ENCODE data around the gene CASZ1. TPM values are rescaled to one million over a fixed set of nuclear protein-coding genes. Genes with fewer than 3 reads are reported as not detected.
A peak's percentile ranks its signal among the peaks of the same experiment; 100 is the strongest.

The CASZ1 gene
- total RNA-seq, 2 experiments from 2014 or later: 3.7 to 4.0 TPM

DNA sequence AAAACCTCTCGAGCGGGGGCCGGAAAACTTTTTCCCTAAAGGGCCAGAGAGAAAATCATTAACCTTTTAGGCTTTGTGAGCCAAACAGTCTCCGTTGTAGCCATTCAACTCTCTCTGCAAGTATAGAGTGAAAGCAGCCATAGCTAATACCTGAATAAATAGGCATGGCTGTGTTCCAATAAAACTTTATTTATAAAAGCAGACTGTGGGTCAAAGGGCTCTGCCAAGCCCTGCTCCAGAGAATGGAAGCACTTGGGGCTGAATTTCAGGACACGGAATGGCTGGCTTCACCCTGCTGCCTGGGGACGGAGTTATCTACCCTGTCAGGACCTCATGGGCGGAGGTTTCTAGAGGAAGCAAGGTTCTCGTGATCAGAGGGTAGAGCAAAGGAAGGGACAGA lies 92.7 kb downstream of the CASZ1 start:
- Mint-ChIP-seq H3K4me1 (no peaks in the 10 kb centered on the region), H3K27ac (no peak overlapping the region), H3K4me3 (no peak overlapping the region), H3K27me3 (peaks cover 2% of the 10 kb centered on the region), H3K36me3 (ENCODE audit: low read depth) (no peaks in the 10 kb centered on the region), H3K9me3 (ENCODE audit: low read depth) (no peaks in the 10 kb centered on the region)
- ChIA-PET CTCF (no interaction called here), POLR2A (no interaction called here)
- no peak for ATAC-seq
- DNase-seq: no peak
- intact Hi-C loops (cut with DNase I, micrococcal nuclease): no loop called here

DNA sequence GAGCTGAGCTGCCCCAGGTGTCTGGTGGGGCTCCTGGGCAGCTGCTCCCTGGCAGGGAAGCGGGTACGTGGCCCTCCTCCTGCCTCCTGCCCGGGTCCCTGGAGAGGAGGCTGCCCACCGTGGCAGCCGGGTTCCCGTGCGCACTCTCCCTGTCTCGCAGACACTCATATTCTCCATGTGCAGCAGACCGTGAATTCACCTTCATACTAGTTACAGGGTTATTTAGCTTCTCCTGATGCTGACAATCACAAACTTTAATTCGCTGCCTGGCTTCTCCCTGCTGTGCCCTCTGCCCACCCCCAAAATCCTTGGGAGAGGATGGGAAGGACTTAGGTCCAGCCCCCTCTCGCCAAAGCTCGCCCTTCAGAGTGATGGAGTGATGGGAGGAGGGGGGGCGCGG lies 95.3 kb downstream of the CASZ1 start:
- H3K9me3 Mint-ChIP-seq (ENCODE audit: low read depth): no peaks in the 10 kb centered on the region
- ATAC-seq (no peak), DNase-seq (no peak)
- no peaks in the 10 kb centered on the region for H3K27me3 Mint-ChIP-seq
- CTCF ChIA-PET: no interaction called here
- H3K36me3 Mint-ChIP-seq (ENCODE audit: low read depth): no peaks in the 10 kb centered on the region
- H3K4me1 Mint-ChIP-seq: peaks cover 13% of the 10 kb centered on the region
- no peak overlapping the region for H3K4me3 Mint-ChIP-seq
- intact Hi-C loops (cut with DNase I, micrococcal nuclease): no loop called here
- no peak overlapping the region for H3K27ac Mint-ChIP-seq
- POLR2A ChIA-PET: interaction anchor here (0.9 kb wide), 1 partner anchor 9 kb away, joined by 3 read pairs; no protein-coding TSS in a partner anchor

DNA sequence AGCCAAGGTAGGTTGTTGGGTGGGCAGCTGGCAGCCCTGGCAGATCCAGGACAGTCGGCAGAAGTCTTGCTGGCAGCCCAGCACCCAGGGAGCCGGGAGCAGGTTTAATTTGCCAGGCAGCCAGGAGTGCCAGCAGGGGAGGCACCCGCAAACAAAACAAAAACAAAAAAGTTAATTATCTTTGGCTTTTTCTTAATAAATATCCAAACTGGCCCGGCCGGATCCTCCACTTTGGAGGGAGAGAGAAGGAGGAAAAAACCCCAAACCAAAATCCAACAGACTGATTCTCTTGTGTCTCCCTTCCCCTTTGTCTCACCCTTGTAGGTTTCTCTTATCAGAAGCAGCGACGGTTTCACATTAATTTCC lies 97.0 kb downstream of the CASZ1 start:
- H3K27ac Mint-ChIP-seq: no peak overlapping the region
- no peaks in the 10 kb centered on the region for H3K9me3 Mint-ChIP-seq (ENCODE audit: low read depth)
- peaks cover 17% of the 10 kb centered on the region for H3K4me1 Mint-ChIP-seq
- ChIA-PET CTCF (interaction anchor here (0.9 kb wide), 1 partner anchor 21 kb away, joined by 4 read pairs; no protein-coding TSS in a partner anchor), POLR2A (no interaction called here)
- no peak overlapping the region for H3K4me3 Mint-ChIP-seq
- no peaks in the 10 kb centered on the region for H3K36me3 Mint-ChIP-seq (ENCODE audit: low read depth)
- H3K27me3 Mint-ChIP-seq: peaks cover 2% of the 10 kb centered on the region
- intact Hi-C loops (cut with DNase I, micrococcal nuclease): loop anchor here in 1 of 2 experiments (10.0 kb wide), 2 partner anchors 1045 to 1115 kb away; partner anchors contain the start of genes PIK3CD and TMEM201
- DNase-seq: no peak
- no peak for ATAC-seq

DNA sequence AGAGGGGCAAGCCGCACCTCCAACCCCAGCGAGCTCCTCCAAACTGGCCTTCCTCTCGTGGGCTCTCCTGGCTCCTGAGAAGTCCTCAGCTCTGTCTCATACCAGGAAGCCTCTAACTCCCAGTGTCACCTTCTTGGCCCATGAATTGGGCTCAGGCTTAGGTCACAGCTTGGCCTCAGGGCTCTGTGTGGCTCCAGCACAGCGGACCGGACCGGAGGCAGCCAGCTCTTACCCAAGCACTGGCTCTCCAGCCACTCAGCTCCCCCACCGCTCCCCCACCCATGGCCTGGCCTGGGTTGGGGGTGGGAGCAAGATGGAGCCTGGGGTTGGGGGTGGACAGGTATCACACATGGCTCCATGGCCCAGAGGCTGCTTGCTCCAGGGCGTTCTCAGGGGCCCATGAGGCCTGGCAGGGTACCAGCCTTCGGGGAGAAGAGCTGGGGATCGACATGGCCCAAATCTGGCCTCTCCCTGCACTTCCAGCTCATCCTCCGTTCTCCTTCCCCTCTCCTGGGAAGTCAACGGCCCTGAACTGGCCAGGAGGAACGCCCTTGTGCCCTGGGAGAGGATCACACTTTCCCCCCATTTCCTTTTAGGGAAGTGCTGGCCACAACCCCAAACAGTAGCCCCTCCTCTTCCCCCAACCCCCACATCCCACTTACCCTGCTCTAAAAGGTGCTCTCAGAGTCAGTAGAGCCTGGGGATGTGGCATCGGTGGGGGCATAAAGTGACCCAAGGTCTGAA lies 97.5 kb downstream of the CASZ1 start:
- ATAC-seq (no peak), DNase-seq (no peak)
- peaks cover 17% of the 10 kb centered on the region for H3K4me1 Mint-ChIP-seq
- no peaks in the 10 kb centered on the region for H3K36me3 Mint-ChIP-seq (ENCODE audit: low read depth)
- no peak overlapping the region for H3K27ac Mint-ChIP-seq
- no peaks in the 10 kb centered on the region for H3K9me3 Mint-ChIP-seq (ENCODE audit: low read depth)
- H3K4me3 Mint-ChIP-seq: no peak overlapping the region
- POLR2A ChIA-PET: no interaction called here
- CTCF ChIA-PET: interaction anchor here (0.9 kb wide), 1 partner anchor 21 kb away, joined by 4 read pairs; no protein-coding TSS in a partner anchor
- H3K27me3 Mint-ChIP-seq: peaks cover 2% of the 10 kb centered on the region
- intact Hi-C loops (cut with DNase I, micrococcal nuclease): loop anchor here in 1 of 2 experiments (10.0 kb wide), 2 partner anchors 1044 to 1114 kb away; partner anchors contain the start of genes PIK3CD and TMEM201

DNA sequence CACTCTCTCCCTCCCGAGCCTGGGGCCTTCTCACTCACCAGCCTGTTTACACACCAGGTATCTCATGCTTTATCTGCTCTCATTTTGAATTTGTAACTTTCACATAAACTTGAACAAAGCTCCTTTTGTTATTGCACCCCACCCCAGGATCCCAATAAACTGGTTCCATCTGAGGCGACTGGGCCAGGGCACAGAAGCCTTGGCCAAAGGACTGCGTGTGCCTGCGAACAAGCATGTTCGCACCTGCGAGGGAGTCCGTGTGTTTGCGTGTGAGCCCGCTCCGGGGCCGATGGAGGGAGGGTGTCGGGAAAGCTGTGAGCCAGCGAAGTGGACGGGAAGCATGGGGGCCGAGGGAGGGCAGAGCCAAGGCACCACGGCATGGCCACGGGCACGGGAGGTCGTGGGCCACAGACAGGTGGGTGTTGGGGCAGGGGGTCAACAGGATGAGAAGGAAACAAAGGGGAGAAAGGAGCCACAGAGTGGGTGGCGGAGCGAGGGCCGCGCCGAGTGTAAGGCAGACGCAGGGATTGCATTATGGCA lies 98.8 kb downstream of the CASZ1 start:
- ATAC-seq: no peak
- no peak overlapping the region for H3K27ac Mint-ChIP-seq
- H3K4me3 Mint-ChIP-seq: no peak overlapping the region
- CTCF ChIA-PET: interaction anchor here (0.6 kb wide), 1 partner anchor 167 kb away, joined by 3 read pairs; no protein-coding TSS in a partner anchor
- H3K36me3 Mint-ChIP-seq (ENCODE audit: low read depth): no peaks in the 10 kb centered on the region
- no peak for DNase-seq
- peaks cover 2% of the 10 kb centered on the region for H3K27me3 Mint-ChIP-seq
- intact Hi-C loops (cut with DNase I, micrococcal nuclease): loop anchor here in 1 of 2 experiments (10.0 kb wide), 2 partner anchors 1043 to 1113 kb away; partner anchors contain the start of genes PIK3CD and TMEM201
- H3K9me3 Mint-ChIP-seq (ENCODE audit: low read depth): no peaks in the 10 kb centered on the region
- H3K4me1 Mint-ChIP-seq: peaks cover 25% of the 10 kb centered on the region
- POLR2A ChIA-PET: interaction anchor here (0.7 kb wide), 1 partner anchor 529 kb away, joined by 4 read pairs; no protein-coding TSS in a partner anchor

DNA sequence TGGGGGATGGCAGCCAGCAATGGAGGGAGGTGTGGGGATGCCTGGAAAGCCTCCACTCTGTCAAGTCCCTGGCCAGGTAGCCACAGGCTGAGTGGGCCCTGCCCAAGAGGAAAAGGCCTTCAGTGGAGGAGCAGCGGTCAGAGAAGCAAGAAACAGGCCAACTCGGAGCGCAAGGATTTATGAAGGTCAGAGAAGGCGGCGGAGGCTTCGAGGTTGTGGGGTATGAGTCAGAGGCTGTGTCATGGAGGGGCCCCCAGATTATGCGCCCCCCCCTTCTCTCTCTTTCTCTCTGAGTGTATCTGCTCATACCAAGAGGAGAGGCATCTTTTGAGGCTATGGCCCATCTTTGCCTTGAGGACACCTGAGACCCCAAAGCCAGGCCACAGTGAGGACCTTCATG lies 99.5 kb downstream of the CASZ1 start:
- Mint-ChIP-seq H3K9me3 (ENCODE audit: low read depth) (no peaks in the 10 kb centered on the region), H3K36me3 (ENCODE audit: low read depth) (no peaks in the 10 kb centered on the region), H3K27me3 (peaks cover 2% of the 10 kb centered on the region), H3K4me3 (no peak overlapping the region), H3K27ac (no peak overlapping the region), H3K4me1 (peaks cover 30% of the 10 kb centered on the region)
- CTCF ChIA-PET: interaction anchor here (0.6 kb wide), 1 partner anchor 167 kb away, joined by 3 read pairs; no protein-coding TSS in a partner anchor
- intact Hi-C loops (cut with DNase I, micrococcal nuclease): loop anchor here in 1 of 2 experiments (10.0 kb wide), 2 partner anchors 1042 to 1112 kb away; partner anchors contain the start of genes PIK3CD and TMEM201
- peak; percentile 72 for DNase-seq
- peak; percentile 46 for ATAC-seq
- POLR2A ChIA-PET: interaction anchor here (0.7 kb wide), 1 partner anchor 528 kb away, joined by 4 read pairs; no protein-coding TSS in a partner anchor

DNA sequence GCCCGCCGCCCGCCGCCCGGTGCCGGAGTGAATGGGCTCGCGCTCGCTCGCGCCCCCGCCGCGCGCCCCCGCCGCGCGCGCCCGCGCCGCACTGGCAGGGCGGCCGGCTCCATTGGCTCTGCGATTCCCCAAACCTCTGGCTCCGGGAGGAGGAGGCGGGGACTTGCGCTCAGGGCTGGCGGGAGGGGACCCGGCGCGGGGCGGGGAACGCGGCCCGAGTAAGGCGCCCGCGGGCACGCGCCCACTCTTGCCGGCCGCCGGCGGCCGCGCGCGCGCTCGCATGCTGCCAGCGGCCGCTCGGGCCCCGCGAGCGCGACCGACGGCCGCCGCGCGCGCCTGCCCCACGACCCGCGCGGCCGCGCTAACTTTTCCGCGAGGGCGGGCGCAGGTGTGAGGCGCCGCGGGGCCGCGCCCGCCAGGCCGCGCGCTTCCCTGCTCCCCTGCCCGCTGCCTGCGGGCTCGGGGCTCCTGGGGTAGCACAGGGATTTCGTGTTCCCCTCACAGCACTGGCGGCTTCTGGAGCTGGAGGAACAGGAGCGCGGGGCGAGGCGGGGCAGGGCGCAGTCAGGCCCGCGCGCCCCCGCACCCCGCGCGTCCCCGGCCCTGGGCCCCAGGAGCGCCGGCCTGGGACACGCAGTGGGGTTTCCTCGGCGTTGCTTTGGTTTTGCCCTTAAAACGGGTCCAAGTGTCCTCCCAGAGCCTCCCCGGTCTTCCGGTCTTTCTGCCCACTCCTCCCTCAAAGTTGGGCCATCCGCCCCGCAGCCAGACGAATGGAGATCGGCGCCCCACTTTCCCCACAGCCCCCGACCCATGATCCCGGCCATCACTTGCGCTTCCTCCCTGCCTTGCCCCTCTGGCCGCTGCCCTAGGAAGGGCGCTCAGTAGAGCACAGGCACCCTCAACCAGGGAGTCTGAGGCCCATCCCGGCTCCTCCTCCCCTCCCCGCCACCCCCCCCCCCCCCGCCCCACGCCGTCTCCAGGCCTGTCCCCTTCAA lies 101.5 kb downstream of the CASZ1 start:
- ATAC-seq: peak; percentile 55
- Mint-ChIP-seq H3K36me3 (ENCODE audit: low read depth) (no peaks in the 10 kb centered on the region), H3K4me1 (peaks cover 36% of the 10 kb centered on the region), H3K27me3 (peaks cover 2% of the 10 kb centered on the region), H3K27ac (no peak overlapping the region), H3K9me3 (ENCODE audit: low read depth) (no peaks in the 10 kb centered on the region), H3K4me3 (peak overlapping the region; percentile 57)
- CTCF ChIA-PET: no interaction called here
- DNase-seq: peak; percentile 83
- intact Hi-C loops (cut with DNase I, micrococcal nuclease): loop anchor here (1.0 to 10.0 kb wide), 13 partner anchors 102 to 1212 kb away; partner anchors contain the start of genes CASZ1 (in 1 of the 2), CTNNBIP1 (in 1 of the 2), DFFA (in 1 of the 2) and KIF1B (in 1 of the 2)
- POLR2A ChIA-PET: no interaction called here

DNA sequence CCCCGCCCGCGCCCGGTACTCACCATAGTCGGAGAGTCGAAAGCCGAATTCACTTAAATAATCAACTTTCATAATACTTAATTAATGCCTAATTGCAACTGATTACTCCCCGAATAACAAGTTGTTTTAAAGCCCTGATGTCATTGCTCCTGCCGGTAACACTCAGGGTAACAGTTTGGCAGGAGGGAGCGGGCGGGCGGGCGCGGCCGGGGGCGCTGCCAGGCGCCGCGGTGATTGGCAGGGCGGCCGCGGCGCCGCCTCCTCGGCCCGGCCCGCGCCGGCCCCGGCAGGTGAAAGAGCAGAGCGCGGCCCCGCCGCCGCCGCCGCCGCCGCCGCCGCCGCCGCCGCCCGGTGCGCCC lies 102.2 kb downstream of the CASZ1 start:
- Mint-ChIP-seq H3K27me3 (peaks cover 2% of the 10 kb centered on the region), H3K27ac (peak overlapping the region; percentile 60), H3K4me1 (peaks cover 36% of the 10 kb centered on the region), H3K36me3 (ENCODE audit: low read depth) (no peaks in the 10 kb centered on the region), H3K9me3 (ENCODE audit: low read depth) (no peaks in the 10 kb centered on the region), H3K4me3 (peak overlapping the region; percentile 70)
- intact Hi-C loops (cut with DNase I, micrococcal nuclease): loop anchor here (1.0 to 10.0 kb wide), 13 partner anchors 103 to 1213 kb away; partner anchors contain the start of genes CASZ1 (in 1 of the 2), CTNNBIP1 (in 1 of the 2), DFFA (in 1 of the 2) and KIF1B (in 1 of the 2)
- ChIA-PET POLR2A (no interaction called here), CTCF (no interaction called here)
- ATAC-seq (peak; percentile 54), DNase-seq (peak; percentile 76)

DNA sequence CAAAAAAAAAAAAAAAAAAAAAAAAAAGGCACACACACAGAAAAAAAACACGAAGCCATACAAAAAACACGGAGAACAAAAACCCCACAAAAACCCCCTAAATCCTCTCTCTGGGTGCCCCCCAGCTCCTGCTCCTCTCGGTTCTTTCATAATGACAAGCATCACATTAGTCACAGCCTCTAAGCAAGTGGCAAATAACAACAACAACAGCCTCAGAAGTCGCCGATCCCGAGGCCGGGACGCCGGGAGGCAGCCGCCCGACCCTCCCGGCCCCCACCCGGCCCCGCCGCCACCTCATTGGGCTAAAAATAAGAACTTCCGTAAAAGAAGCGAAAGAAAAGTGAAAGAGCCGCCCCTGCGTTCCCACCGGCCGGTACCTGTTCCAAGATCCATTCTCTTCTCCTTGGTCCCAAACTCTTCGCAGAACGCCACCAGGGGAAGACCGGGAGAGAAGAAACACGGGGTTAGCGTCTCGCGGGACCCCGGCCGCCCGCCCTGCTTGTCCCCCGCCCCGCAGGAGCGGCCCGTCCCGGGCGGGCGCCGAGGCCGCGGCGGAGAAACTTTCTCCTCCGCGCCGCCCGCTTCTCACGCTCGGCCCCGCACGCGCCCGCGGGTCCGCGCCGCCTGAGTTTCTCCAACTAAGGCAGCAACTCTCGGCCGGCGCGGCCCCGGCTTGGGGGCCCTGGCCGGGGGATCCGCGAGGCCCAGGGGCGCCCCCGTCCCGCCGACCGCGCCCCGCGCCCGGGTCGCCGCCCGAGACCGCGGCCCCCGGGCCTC lies 102.8 kb downstream of the CASZ1 start:
- ChIA-PET POLR2A (interaction anchor here (0.5 kb wide), 1 partner anchor 28 kb away, joined by 5 read pairs; no protein-coding TSS in a partner anchor), CTCF (interaction anchor here (1.5 to 1.8 kb wide), 2 partner anchors 103 to 186 kb away, joined by 4 read pairs; no protein-coding TSS in a partner anchor)
- intact Hi-C loops (cut with DNase I, micrococcal nuclease): loop anchor here (1.0 to 10.0 kb wide), 17 partner anchors 38 to 1214 kb away; partner anchors contain the start of genes CASZ1 (in 1 of the 2), CTNNBIP1 (in 1 of the 2), DFFA (in 1 of the 2) and KIF1B (in 1 of the 2)

DNA sequence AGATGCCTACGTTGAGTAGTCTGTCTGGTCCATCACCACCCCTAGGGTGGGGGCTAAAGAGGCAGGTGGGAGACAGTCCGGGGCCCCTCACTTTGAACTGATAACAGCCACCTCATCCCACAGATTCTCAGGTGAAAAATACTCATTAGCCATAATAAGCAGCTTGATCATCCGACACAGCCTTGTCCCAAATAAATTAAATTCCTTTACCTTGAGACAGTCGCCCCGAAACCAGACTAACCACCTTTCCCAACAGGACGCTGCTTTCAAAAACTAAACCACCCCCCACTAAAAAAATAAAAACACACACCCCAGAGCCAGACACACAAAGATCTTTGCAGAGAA lies 103.3 kb downstream of the CASZ1 start:
- Mint-ChIP-seq H3K4me1 (peaks cover 36% of the 10 kb centered on the region), H3K9me3 (ENCODE audit: low read depth) (no peaks in the 10 kb centered on the region), H3K27ac (peak overlapping the region; percentile 9), H3K36me3 (ENCODE audit: low read depth) (no peaks in the 10 kb centered on the region), H3K27me3 (peaks cover 2% of the 10 kb centered on the region), H3K4me3 (peak overlapping the region; percentile 72)
- DNase-seq (no peak), ATAC-seq (no peak)
- intact Hi-C loops (cut with DNase I, micrococcal nuclease): loop anchor here (1.0 to 10.0 kb wide), 12 partner anchors 38 to 1214 kb away; partner anchors contain the start of genes CASZ1 (in 1 of the 2), KIF1B (in 1 of the 2), PGD (in 1 of the 2) and PIK3CD (in 1 of the 2)
- POLR2A ChIA-PET: interaction anchor here (0.5 kb wide), 1 partner anchor 28 kb away, joined by 5 read pairs; no protein-coding TSS in a partner anchor
- CTCF ChIA-PET: interaction anchor here (0.6 to 1.8 kb wide), 7 partner anchors 104 to 278 kb away, joined by 3 to 5 read pairs (median 4); no protein-coding TSS in a partner anchor

More for the DNA sequence above, 102.8 kb downstream of the CASZ1 start:
- Mint-ChIP-seq H3K4me3 (peak overlapping the region; percentile 72), H3K27ac (peak overlapping the region; percentile 69), H3K4me1 (peaks cover 36% of the 10 kb centered on the region), H3K36me3 (ENCODE audit: low read depth) (no peaks in the 10 kb centered on the region), H3K27me3 (peaks cover 2% of the 10 kb centered on the region), H3K9me3 (ENCODE audit: low read depth) (no peaks in the 10 kb centered on the region)
- ATAC-seq (no peak), DNase-seq (peak; percentile 63)

Data from activated CD4-positive, alpha-beta T cell treated with anti-CD3 and anti-CD28 coated beads for 36 hours (primary cell).